Amniotic epithelial cell (primary cell): Measurements from ENCODE around the gene CCND2.

Experiments used
- DNase-seq: peaks from one replicate; pipeline ENCODE4 v3.0.0-alpha.2; 2010; ENCODE audit warnings: low read depth

The CCND2 gene

DNA sequence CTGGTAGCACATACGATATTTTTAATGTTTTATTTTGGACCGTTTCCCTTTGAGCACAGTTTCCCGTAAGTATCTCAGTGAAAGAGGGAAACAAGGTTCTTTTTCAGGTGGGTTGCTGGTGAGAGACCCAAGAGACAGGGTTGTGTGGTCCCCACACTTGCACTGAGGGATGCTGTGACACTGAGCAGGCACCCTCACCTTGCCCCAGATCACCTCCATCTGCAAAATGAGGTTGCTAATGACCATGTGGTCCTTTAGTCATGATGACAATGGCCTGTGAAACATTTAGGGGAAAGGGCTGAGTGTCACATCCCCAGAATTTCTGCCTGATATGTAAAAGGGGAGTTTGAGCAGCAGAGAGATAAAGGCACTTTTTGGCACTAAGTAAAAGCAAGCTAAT is 4.3 kb downstream of the CCND2 start:
- no peak for DNase-seq

DNA sequence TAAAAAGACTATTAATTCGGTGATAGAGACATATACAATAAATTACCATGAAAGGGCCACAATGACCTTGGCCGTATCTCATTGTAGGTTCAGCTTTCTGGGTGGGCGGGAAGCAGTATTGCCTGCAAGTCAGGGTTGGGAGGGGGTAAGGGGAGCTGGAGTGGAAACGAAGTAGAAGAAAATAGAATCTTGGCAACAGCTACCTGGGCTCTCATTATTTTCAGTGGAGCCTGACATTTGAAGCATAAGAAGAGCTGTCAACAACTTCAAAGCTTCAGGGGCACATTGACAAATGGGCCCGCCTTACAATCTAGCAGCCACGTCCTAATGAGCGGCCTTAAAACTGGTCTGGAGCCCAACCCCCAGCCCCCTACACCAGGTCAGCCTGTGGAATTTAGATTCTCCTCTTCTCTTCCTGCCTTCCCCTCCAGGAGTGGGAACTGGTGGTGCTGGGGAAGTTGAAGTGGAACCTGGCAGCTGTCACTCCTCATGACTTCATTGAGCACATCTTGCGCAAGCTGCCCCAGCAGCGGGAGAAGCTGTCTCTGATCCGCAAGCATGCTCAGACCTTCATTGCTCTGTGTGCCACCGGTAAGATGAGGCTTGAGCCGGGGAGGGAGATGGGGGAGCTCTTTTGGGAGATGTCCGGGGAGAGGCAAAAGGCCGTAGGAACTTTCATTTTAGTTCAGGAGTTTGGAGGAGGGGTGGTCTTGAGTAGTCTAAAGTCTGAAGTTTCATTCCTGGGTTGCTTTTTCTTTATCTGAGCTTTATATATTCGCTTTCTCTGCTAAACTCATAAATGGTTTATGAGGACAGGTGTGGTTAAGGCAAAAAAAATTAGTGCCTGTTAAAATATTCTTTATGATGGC is 5.0 kb downstream of the CCND2 start:
- DNase-seq = peak; percentile 24

DNA sequence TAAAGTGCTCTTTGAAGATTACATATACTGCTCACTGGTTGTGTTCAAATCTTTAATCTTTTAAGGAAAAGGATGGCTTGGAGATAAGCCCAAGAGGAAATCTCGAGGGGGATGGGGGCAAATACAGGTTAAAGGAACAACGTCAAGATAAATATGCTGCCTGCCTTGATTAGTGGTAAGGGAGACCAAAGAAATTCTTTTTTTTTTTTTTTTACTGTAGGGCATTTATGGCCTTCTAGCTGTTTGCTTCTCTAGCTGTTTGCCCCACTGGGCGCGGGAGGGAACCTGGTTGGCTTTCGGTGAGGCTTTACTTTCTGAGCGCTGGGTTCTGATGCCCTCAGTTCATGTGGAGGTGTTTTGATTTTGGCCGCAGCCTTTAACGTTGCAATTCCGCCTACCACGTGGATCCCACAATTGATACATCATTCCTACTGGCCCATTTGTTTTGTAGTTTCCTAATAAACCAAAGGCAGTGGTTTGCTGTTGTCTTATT is 5.7 kb downstream of the CCND2 start:
- DNase-seq = no peak

DNA sequence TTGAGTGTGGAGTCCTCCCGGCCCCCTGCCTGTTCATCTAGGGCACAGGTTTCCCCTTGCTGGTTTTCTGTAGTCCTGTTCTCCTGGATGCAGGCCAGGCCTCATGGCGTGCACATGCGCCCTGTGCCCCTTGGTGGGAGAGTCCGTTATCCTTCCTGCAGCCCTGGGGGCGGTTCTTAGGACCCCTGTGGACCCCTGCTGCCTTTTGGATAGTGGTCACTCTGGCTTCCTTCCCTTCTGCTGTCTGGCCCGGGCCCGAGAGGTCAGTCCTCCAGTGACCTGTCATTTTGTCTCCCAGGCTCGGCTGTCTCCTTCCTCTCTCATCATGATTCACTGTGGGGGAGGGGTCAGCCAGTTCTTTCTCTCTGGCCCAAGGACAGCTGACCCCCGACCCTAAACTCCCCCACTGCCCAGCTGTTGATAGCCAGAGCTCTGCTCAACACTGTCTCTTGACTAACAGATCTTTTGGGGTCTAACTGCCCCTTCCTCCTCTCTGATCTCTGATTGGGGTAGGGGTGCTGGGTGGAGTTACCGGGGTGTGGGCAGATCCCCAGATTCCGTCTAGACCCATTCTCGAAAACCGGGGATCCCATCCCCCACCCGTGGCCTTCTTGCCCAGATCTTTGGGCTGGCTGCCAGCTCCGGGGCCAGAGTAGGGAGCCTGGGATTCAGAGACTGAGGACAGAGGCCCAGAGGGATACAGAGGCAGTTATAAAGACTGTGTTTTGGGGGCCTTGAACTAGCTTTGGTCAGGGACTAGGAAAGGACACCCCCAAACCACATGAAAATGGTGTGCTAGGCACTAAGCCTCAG is 7.0 kb downstream of the CCND2 start:
- peak; percentile 19 for DNase-seq

DNA sequence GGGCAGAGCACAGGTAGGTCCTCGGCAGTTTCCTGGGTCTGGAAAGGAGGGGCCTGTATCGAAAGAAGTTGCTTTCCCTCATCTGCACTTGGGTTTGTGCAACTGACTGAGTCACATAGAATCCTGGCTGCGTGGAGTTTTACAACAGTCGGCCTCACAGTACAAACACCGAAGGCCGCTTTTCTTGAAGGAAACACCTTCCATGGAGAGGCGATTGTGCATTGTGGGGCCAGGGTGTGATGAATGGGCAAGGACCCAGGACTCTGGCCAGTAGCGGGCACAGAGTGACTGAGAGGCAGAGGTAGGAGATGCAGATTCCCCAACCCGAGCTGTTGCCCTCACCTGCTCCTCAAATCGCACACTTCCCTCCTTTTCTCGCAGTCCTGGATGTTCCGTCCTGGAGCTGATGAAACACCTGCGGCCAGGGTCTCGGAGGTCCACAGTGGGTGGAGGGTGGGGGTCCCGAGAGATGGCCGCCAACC is 7.7 kb downstream of the CCND2 start:
- DNase-seq = peak; percentile 72

DNA sequence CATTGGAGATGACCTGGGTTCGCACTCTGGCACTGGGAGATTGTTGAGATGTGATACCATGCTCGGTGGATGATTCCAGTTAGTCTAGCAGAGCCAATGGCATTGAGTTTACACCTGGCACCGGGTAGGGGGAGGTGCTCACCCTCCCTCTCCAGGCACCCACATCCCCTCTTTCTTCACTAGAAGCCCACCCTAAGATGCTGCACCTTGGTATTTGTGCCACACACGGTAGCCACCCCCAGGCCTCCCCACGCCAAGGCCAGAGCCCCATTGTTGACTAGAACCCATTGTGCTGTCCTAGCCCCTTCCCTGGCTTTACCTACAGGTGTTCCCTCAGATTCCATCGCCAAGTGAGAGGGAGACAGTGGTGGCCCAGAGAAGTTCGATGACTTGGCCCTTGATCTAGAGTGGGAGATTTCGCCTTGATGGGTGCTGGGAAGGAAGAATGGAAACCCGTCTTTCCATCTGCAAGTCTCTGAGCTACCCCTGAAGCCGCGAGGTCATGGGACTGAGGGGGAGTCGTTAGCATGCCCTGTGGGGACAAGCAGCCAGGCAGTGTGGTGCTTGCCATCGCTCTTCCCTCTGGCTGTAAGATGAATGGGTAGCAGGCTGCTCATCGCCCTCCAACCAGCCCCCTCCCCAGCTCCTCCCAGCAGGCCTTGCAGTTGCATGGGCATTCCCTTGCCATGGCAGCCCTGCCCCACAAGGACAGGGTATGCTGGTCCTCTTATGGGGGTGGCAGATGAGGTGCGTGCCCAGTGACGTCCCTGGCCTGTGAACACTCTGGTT is 8.7 kb downstream of the CCND2 start:
- no peak for DNase-seq

DNA sequence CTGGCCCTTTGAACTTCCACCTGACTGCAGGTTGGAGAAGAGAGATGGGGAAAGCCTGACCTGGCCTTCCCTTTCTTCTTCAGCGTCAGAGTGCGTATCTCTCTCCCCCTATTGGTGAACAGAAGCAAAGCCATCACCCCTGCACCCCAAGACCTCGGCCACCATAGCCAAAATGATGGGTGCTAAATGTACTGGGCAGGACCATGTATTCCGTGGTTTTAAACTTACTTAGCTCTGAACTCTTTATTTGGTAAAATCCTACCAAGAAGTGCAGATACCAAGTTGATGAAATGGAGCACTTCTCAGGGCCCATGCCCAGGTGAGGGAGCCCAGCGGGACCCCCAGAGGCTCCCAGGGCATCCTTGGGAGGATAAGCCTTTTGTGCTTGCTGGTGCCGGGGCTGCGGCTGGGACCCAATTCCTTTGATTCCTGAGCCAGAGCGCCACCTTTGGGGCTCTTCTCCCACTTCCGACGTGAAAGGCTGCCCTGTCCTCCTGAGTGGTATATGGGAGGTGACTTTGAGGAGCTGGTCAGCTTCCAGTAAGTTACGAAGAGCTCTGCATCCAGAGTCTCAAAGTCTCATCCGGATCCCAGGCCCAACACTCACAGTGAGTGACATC is 9.4 kb downstream of the CCND2 start:
- no peak for DNase-seq

DNA sequence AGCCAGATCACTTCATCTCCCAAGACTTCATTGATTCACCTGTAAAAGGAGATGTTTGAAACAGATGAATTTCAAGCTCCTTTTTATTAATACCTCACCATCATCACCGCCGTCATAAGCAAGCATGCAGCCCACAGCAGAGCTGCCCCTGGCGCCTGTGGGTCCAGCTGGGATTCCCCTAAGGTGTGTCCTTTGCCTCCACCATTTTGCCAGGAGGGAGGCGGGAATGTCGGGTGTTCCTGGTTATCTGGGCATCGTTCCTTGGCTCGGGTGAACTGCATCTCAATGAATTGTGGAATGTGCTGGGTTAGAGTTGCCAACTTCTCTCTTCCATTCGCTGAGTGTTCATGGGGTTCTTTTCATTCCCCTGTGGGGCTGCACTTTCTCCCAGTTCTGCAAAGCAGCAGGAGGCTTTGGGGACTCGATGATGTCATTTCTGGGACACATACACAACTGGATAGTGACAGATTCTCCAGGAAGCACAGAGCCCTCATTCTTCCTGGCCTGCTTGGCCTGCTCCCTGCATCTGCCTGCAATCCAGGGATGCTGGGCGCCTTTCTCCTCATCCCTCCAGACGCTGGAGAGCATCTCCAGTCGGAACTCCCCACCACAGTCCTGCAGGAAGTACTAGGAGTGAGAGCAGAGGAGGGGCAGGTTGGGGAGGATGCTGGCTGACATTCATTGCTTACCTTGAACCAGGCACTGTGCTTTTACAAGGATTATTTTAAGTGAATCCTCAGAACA is 10.1 kb downstream of the CCND2 start:
- DNase-seq = no peak

DNA sequence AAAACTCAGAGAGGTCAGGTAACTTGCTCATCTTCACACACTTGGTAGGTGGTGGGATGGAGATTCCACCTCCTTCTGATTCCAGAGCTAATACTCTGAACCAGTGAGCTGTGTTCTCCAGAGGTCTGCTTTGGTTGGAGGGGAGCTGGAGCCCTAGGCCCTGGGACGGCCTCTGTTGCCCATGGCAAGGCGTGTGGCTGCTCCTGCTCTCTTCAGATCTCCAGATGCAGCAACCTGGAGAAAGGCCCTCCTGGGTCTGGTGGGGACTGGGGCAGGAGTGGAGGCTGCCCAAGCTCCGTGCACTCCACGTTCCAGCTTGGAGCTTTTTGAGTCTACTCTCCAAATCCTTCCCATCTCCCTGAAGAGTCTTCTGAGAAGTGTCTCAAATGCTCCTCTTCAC is 10.7 kb downstream of the CCND2 start:
- DNase-seq = no peak

DNA sequence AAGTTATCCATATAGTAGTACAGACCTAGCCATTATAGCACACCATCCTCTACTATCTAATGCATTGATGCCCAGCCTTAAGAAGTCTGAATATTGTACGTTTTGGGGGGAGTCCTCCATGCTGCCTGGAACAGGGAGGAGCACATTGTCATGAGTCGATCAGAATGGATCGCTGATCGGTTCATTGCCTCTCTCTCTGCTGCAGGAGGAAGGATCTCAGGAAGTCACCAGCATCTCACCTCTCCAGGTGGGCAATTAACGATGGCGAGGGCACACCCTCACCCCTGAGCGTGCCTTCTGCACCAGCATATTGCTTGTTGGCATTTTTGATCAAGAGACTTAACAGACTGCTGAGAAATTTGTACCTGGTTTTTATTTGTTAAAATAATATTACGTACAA is 11.5 kb downstream of the CCND2 start:
- DNase-seq = no peak

DNA sequence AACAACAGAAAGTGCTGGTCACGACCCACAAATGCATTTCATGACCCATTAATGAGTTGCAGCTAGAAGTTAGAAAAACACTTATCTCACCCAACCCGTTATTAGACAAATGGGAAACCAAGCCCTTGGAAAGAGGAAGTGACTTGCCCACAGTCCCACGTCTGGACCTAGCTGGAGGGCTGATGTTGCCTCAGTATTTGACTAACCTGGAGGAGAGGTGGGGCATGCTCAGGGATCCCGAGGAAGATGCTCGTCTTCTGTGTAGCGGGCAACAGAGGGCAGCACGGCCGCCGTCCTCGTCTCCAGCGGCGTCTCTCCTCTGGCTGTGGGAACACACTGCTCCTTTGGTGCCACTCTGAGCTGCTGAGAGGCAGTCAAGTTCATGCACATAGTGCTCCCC is 12.7 kb downstream of the CCND2 start:
- DNase-seq = no peak

DNA sequence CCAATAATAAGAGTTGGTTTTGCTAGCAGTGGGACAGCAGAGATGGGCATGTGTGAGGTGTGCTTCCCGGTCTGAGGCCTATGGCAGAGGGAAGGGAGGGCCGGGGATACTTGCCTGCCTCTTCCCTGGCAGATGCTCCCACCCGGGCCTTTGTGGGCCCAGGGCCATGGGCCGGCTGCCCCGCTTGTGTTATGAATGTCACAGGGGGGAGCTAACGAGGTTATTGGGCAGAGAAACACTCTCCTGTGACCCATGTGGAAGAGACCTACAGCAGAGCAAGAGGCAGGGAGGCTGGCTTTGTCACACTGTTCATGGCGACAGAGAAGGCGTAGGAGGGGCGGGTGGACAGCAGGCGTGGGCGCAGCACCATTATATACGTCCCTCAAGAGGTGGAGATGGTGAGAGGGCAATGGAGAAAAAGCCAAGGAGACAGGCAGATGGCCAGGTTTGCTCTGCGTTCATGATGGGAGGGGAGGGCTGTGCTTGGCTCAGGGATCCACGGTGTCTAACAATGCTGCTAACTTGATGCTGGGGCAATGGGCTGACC is 13.3 kb downstream of the CCND2 start:
- no peak for DNase-seq

DNA sequence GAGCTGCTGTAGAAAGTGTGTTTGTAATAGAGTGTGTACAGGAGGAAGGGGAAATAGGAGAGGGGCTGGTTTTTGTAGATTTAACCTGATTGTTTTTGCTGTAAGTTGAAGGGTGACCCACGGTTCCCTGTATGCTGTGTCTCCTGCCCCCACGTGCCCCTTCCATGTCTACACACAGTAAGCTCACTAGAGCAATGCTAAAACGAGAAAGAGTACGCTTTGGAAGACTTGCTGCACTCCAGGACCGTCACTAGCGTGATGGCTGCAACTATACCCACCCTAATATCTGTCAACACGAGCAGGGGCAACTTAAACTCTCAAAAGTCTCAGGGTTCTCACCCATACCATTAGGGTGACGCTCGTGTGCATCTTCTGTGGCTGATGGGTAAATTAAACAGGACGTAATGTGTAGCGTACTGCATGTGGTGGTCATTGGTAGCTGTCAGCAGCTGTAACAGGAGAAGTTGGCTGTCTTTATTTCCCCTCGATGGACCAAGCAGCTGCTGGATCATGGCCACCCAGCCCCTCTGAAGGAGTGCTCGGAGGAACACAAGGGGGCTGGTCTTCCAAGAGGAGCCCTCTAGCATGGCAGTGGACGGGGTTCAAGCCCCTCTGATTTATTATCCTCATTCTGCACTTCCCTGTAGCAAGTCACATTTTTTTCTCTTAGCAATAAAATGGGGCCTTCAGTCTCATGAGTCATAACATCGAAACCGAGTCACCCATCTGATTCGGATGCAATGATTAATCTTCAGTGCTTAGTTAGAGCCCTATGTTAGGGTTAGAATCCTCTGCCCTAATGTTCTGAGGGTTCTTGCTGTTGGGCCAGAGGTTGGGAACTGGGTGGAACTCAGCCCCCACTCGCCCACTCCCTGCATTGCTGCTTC is 14.0 kb downstream of the CCND2 start:
- DNase-seq = no peak

DNA sequence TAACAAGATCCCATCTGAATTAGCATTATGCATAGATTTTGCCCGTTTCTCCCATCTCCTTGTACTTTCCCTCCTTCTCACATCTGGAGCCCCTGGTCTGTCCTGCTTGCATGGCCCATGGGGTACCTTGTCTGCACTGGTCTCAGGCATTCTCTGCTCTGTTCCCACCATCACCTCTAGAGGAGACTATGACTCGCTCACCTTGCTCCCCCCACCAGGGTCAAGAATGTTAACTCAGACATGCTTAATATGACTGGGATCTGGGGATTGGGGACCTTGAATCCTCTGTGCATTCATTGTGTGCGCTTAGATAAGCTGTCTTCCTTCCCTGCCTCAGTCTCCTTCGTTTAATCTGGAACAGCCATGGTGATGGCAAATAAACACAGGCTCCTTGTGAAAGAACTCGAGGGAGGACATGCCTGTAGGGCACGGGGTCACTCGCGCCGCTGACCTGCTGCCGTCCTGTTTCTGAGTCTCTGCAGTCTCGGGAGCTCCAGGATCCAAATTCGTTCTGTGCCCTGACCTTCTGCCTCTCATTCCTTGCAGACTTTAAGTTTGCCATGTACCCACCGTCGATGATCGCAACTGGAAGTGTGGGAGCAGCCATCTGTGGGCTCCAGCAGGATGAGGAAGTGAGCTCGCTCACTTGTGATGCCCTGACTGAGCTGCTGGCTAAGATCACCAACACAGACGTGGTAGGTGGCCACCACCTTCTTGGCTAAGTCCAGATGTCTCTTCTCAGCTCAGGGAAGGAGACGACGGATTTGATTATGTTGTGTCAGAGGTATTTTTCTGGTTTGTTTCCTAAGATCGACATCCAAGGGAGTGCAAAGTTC is 15.0 kb downstream of the CCND2 start:
- no peak for DNase-seq

DNA sequence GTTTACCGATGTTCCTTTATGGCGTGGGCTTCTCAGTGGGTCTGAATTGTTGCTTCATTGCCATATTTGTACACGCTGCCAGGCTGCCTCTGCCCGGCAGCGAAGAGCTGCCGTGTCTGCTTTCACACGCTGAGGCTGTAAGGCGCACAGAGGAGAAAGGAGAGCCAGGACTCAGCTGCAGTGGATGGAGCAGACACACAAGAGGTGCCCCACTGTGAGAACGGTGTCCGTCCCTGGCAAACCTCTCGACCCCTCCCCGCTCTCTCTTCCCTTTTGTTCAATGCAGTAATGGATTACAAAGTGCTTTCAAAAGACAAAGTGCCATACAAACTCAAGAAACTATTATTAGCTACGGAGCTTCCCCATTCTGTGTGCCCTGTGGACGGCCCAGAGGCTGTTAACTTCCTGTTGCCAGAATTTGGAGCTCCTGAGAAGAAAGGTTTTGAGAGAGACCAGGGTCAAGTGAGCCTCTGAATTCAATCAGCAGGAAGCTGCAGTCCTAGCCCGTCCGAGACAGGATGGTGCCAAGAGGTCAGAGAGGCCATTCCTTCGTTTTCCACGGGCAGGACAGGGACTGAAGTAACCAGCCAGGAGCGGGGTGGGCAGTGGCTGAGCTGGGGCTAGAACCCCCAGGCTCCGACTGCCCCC is 15.8 kb downstream of the CCND2 start:
- no peak for DNase-seq

DNA sequence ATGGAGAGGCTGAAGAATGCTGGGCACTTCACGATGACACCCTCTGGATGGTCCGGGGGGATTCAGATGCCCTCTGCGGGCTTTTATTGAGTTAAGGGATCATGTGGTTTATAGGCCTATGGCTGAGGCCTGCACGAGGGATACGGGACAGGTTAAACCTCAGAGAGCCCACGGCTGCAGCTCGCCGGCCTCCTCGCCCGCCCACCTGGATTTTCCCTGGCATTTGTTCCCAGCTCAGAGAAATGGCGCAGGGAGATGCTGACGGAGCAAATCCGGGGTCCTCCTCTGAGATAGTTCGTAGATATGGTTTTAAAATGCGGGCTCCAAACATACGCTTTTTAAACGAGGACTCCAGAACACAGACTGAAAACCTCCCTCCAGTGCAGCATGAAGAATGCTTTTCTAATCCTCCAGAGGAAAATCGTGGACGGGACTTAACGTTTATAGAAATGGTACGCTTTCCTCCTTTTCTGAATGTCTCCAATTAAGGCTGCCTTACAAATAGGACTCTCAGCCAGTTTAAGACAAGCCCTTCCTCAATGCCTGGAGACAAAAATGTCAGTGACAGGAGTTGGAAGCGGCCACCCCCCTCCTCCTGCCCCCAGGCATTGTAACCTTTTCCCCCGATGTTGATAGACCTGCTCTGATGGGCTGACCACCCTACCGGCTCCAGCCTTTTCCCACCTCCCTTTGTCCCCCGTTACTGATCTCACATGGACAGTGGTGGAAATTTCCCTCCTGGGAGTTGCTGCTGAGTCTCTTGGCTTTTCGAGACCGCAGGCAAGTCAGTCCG is 16.6 kb downstream of the CCND2 start:
- no peak for DNase-seq

DNA sequence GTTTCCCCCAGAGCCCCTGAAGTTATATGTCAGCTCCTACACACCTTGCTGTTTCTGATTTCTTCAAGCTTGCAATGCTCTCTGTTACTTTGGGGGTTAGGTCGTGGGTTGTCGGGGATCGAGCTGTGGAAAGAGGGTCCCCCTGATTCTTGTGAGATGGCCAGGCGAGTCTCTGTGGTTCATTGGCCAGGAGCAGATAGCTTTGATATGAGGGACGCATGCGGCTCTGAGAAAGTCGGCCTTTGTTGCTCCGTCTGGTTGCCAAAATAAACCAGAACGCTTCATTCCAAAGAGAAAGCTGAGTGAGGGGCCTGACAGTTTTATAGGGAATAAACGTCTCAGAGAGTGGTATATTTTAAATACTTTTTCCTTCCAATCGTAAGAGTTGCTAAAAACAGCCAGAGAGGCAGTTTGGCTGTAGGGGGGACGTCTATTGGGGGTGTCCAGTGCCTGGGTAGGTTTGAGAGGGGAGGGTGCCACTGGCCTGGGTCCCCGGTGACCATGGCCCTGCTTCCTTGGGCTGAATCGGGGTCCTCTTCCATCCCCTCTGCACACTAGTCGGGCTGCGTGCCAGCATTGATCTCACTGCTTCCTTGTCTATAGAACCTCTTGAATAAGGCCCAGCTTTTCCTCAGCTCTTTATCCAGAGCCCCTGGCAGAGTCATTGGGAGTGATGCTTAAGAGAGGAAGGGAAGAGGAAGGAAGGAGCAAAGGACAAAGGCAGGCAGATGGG is 18.9 kb downstream of the CCND2 start:
- DNase-seq = no peak
